Stimulated activated CD4-positive, alpha-beta T cell treated with anti-CD3 and anti-CD28 coated beads, Interleukin-12 subunit alpha, Interleukin-12 subunit beta, amount 100 ng/mL, for 48 hours (primary cell): ENCODE results near the gene SERINC1.
A peak's percentile ranks its signal among the peaks of the same experiment; 100 is the strongest.
"Not testable (repeated sequence)": the region's sequence is repeated elsewhere in the genome, so short reads cannot be mapped to it uniquely, and the experiment has no call there.

ENCODE experiments used
- DNase-seq, 3 donors: peaks; one replicate each; pipeline ENCODE4 v3.0.0-alpha.2; 2020; ENCODE audit warnings: low read depth in 2 of 3, low spot score in 1 of 3

Gene SERINC1

GRCh38 chr6:122471107-122472021, at the start of gene SERINC1:
Gene SERINC1 (minus strand): TSS chr6:122471807. CDS start chr6:122471737, 70 bp downstream.
- peak; percentile 83 to 85 (median 84) for DNase-seq

GRCh38 chr6:122511193-122511924, 39.8 kb upstream of the SERINC1 start:
- no peak for DNase-seq

- DNase-seq = not testable (repeated sequence)
Observed at GRCh38 chr6:122505170-122505569, 33.6 kb upstream of the SERINC1 start.

- DNase-seq = no peak
Observed at GRCh38 chr6:122501475-122501874, 29.9 kb upstream of the SERINC1 start.

- DNase-seq = no peak
Observed at GRCh38 chr6:122495612-122496011, 24.0 kb upstream of the SERINC1 start.

- no peak for DNase-seq
Observed at GRCh38 chr6:122494665-122495272, 23.2 kb upstream of the SERINC1 start.

GRCh38 chr6:122491919-122492555, 20.4 kb upstream of the SERINC1 start:
- DNase-seq = peak; percentile 53 to 64 (median 55)

GRCh38 chr6:122490607-122491006, 19.0 kb upstream of the SERINC1 start:
- DNase-seq = no peak

- no peak for DNase-seq
Observed at GRCh38 chr6:122484760-122485159, 13.2 kb upstream of the SERINC1 start.

GRCh38 chr6:122482750-122483080, 11.1 kb upstream of the SERINC1 start:
- no peak for DNase-seq

- DNase-seq = no peak
Observed at GRCh38 chr6:122476131-122476530, 4.5 kb upstream of the SERINC1 start.

GRCh38 chr6:122472022-122472340, 374 bp upstream of the SERINC1 start:
- no peak for DNase-seq

GRCh38 chr6:122461885-122462284, 9.7 kb downstream of the SERINC1 start:
- no peak for DNase-seq

GRCh38 chr6:122459865-122460416, 11.7 kb downstream of the SERINC1 start:
- not testable (repeated sequence) for DNase-seq

- DNase-seq = no peak
Observed at GRCh38 chr6:122459240-122459639, 12.4 kb downstream of the SERINC1 start.

GRCh38 chr6:122458087-122458486, 13.5 kb downstream of the SERINC1 start:
- DNase-seq = no peak

- DNase-seq = not testable (repeated sequence)
Observed at GRCh38 chr6:122455116-122455515, 16.5 kb downstream of the SERINC1 start.

- no peak for DNase-seq
Observed at GRCh38 chr6:122454673-122455072, 16.9 kb downstream of the SERINC1 start.

- DNase-seq = no peak
Observed at GRCh38 chr6:122452509-122452908, 19.1 kb downstream of the SERINC1 start.

- no peak for DNase-seq
Observed at GRCh38 chr6:122449069-122449468, 22.5 kb downstream of the SERINC1 start.

GRCh38 chr6:122445274-122445673, 26.3 kb downstream of the SERINC1 start:
- no peak for DNase-seq
